ENCODE results near the gene SNPH. TPM values are rescaled to one million over a fixed set of nuclear protein-coding genes. Genes with fewer than 3 reads are reported as not detected.

The SNPH gene
- total RNA-seq, 1 donor, result 9.4 TPM

DNA sequence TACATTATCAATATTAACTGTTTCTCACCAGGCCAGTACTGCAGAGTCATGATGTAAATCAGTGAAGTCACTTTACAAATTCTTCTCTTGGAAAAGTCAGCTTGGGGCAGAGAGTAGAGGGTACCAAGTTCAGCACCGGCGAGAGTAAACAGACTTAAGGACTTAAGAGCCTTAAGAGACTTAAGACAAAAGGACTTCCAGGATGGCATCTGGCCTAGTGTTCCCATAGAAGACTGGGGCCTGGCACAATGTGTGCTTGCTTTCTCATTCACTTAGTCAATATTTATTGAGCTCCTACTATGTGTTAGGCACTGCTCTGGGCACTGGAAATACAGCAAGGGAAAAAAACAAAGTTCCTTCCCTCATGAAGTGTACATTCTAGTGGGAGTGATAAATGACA lies 1.4 kb upstream of the SNPH start:
- TF ChIP-seq, protein P1, sequence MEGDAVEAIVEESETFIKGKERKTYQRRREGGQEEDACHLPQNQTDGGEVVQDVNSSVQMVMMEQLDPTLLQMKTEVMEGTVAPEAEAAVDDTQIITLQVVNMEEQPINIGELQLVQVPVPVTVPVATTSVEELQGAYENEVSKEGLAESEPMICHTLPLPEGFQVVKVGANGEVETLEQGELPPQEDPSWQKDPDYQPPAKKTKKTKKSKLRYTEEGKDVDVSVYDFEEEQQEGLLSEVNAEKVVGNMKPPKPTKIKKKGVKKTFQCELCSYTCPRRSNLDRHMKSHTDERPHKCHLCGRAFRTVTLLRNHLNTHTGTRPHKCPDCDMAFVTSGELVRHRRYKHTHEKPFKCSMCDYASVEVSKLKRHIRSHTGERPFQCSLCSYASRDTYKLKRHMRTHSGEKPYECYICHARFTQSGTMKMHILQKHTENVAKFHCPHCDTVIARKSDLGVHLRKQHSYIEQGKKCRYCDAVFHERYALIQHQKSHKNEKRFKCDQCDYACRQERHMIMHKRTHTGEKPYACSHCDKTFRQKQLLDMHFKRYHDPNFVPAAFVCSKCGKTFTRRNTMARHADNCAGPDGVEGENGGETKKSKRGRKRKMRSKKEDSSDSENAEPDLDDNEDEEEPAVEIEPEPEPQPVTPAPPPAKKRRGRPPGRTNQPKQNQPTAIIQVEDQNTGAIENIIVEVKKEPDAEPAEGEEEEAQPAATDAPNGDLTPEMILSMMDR (IDR thresholded peaks at IDR 0.05; ENCODE audit: extremely low read depth, low read depth, low read length), result no peak

DNA sequence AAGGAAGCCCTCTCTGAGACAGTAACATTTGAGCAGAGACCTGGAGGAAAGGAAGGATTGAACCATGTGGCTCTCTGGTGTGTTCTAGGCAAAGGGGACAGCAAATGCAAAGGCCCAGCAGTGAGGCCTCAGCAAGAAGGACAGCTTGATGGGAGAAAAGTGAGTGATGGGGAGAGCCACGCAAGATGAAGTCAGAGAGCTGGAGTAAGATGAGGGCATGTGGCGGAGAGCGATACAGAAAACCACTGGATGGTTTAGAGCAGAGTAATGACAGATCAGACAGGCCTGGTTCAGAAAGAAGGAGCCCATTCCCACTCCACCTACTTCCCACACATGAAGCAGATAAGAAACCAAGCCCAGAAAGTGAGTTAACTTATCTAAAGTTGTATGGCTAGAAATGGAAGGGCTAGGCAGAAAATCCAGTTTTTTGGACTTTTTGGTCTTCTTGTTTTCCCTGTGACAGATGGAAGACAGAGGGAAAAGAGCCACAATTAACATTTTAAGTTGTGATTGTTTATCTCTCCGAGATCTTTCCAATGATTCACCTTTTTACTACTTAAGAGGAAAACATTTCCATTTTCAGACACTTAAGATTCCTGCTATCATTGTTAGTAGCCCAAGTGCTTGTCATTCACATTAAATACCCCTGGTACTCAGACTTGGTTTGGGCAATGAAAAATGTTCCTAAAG lies 723 bp upstream of the SNPH start:
- TF ChIP-seq, protein P1 (IDR thresholded peaks at IDR 0.05; ENCODE audit: extremely low read depth, low read depth, low read length), result no peak
- peaks cover 3% of the 10 kb centered on the region for H3K79me2 ChIP-seq (ENCODE audit: insufficient read depth, low read length)
- no peaks in the 10 kb centered on the region for H3K9me3 ChIP-seq (ENCODE audit: low read depth, low read length)
- peaks cover 3% of the 10 kb centered on the region for H4K20me1 ChIP-seq (ENCODE audit: insufficient read depth, low read length)
- peak overlapping the region; percentile 81 for H3K4me3 ChIP-seq (ENCODE audit: insufficient read depth, low read length)
- H2AFZ ChIP-seq (ENCODE audit: low read length), result peak overlapping the region; percentile 98
- peak overlapping the region; percentile 73 for H3K27ac ChIP-seq (ENCODE audit: low read depth, low read length)
- peaks cover 14% of the 10 kb centered on the region for H3K4me1 ChIP-seq (ENCODE audit: insufficient read depth, low read length)
- H3K27me3 ChIP-seq (ENCODE audit: insufficient read depth, low read length), result peaks cover 7% of the 10 kb centered on the region
- no peaks in the 10 kb centered on the region for H3K36me3 ChIP-seq (ENCODE audit: insufficient read depth, low read length)
- peak overlapping the region; percentile 89 for H3K4me2 ChIP-seq (ENCODE audit: insufficient read depth, low read length)
- no peak for DNase-seq (ENCODE audit: insufficient read length, low spot score, missing footprints)

More for the DNA sequence above, 1.4 kb upstream of the SNPH start:
- no peak overlapping the region for H3K4me3 ChIP-seq (ENCODE audit: insufficient read depth, low read length)
- H4K20me1 ChIP-seq (ENCODE audit: insufficient read depth, low read length), result peaks cover 3% of the 10 kb centered on the region
- H3K4me2 ChIP-seq (ENCODE audit: insufficient read depth, low read length), result no peak overlapping the region
- no peaks in the 10 kb centered on the region for H3K36me3 ChIP-seq (ENCODE audit: insufficient read depth, low read length)
- H2AFZ ChIP-seq (ENCODE audit: low read length), result peak overlapping the region; percentile 38
- peaks cover 14% of the 10 kb centered on the region for H3K4me1 ChIP-seq (ENCODE audit: insufficient read depth, low read length)
- H3K27me3 ChIP-seq (ENCODE audit: insufficient read depth, low read length), result peaks cover 9% of the 10 kb centered on the region
- H3K79me2 ChIP-seq (ENCODE audit: insufficient read depth, low read length), result peaks cover 3% of the 10 kb centered on the region
- H3K27ac ChIP-seq (ENCODE audit: low read depth, low read length), result no peak overlapping the region
- no peak for DNase-seq (ENCODE audit: insufficient read length, low spot score, missing footprints)
- no peaks in the 10 kb centered on the region for H3K9me3 ChIP-seq (ENCODE audit: low read depth, low read length)

GRCh38 chr20:1265916-1266166 lies 253 bp upstream of the SNPH start:
- H3K27ac ChIP-seq (ENCODE audit: low read depth, low read length), result peak overlapping the region; percentile 73
- no peaks in the 10 kb centered on the region for H3K9me3 ChIP-seq (ENCODE audit: low read depth, low read length)
- H3K4me3 ChIP-seq (ENCODE audit: insufficient read depth, low read length), result peak overlapping the region; percentile 81
- DNase-seq (ENCODE audit: insufficient read length, low spot score, missing footprints), result no peak
- peaks cover 14% of the 10 kb centered on the region for H3K4me1 ChIP-seq (ENCODE audit: insufficient read depth, low read length)
- H3K27me3 ChIP-seq (ENCODE audit: insufficient read depth, low read length), result peaks cover 3% of the 10 kb centered on the region
- H3K79me2 ChIP-seq (ENCODE audit: insufficient read depth, low read length), result peaks cover 3% of the 10 kb centered on the region
- H3K4me2 ChIP-seq (ENCODE audit: insufficient read depth, low read length), result peak overlapping the region; percentile 89
- peaks cover 3% of the 10 kb centered on the region for H4K20me1 ChIP-seq (ENCODE audit: insufficient read depth, low read length)
- peak overlapping the region; percentile 98 for H2AFZ ChIP-seq (ENCODE audit: low read length)
- H3K36me3 ChIP-seq (ENCODE audit: insufficient read depth, low read length), result no peaks in the 10 kb centered on the region
- TF ChIP-seq, protein P1 (IDR thresholded peaks at IDR 0.05; ENCODE audit: extremely low read depth, low read depth, low read length), result no peak

DNA sequence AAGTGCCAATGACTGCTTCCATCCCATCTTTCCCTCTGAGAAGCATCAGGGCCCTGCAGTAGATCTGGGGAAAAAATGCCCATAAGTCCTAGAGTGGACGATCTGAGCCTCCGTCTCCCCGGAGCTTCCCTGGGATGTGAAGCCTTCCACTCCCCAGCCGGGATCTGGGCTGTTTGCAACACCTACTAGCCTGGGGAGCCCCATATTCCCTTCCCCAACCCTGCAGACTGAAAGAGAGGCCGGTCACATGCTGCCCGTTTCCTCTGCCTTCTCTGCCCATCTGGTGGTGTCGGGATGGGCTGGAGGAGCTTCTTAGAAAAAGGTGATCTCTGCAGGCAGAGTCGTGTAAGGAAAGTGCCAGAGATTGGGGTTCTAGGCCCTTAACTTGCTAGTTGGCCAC lies 1.1 kb downstream of the SNPH start:
- no peak for DNase-seq (ENCODE audit: insufficient read length, low spot score, missing footprints)
- peak overlapping the region; percentile 81 for H3K4me3 ChIP-seq (ENCODE audit: insufficient read depth, low read length)

More for the DNA sequence above, 1.1 kb downstream of the SNPH start:
- no peak overlapping the region for H2AFZ ChIP-seq (ENCODE audit: low read length)
- H4K20me1 ChIP-seq (ENCODE audit: insufficient read depth, low read length), result peaks cover 3% of the 10 kb centered on the region
- TF ChIP-seq, protein P1 (IDR thresholded peaks at IDR 0.05; ENCODE audit: extremely low read depth, low read depth, low read length), result no peak
- H3K9me3 ChIP-seq (ENCODE audit: low read depth, low read length), result no peaks in the 10 kb centered on the region
- peaks cover 3% of the 10 kb centered on the region for H3K79me2 ChIP-seq (ENCODE audit: insufficient read depth, low read length)
- no peaks in the 10 kb centered on the region for H3K36me3 ChIP-seq (ENCODE audit: insufficient read depth, low read length)
- no peak overlapping the region for H3K27ac ChIP-seq (ENCODE audit: low read depth, low read length)
- no peaks in the 10 kb centered on the region for H3K27me3 ChIP-seq (ENCODE audit: insufficient read depth, low read length)
- H3K4me2 ChIP-seq (ENCODE audit: insufficient read depth, low read length), result peak overlapping the region; percentile 89
- H3K4me1 ChIP-seq (ENCODE audit: insufficient read depth, low read length), result peaks cover 14% of the 10 kb centered on the region

Measured in osteoblast (primary cell).